GM12875 (cell line): ENCODE results near the gene BCL2L14.

Experiments used
- H3K4me3 ChIP-seq: one replicate; pipeline ENCODE4 v1.5.1; 2011; ENCODE audit warnings: low read depth, low read length, control low read depth
- TF ChIP-seq, protein P1 (sequence below): IDR thresholded peaks from 2 replicates; pipeline ENCODE4 v1.5.1; 2011; ENCODE audit warnings: low read depth, mild to moderate bottlenecking, control low read depth, inconsistent platforms, low read length, moderate library complexity, borderline replicate concordance; ENCODE audit not compliant: insufficient read depth

The BCL2L14 gene

DNA sequence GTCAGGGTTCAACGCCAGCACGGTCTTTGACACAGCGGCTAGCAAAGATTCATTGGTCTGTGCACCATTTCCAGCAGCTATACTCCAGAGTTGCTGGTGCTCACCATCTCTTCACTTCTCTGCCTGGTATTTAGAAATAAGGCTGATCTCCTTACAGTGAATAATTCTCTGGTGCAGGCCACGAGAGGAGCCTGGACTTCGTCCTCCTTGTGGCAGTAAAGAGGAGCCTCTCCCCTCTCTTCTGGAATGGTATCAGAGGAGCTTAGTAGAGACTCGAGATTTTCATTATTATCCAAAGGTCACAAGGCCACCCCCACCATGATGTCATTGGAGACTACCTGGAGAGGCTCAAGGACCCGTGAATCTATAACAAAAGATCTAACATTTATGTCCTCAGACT lies 30.8 kb upstream of the BCL2L14 start:
- TF ChIP-seq, protein P1, sequence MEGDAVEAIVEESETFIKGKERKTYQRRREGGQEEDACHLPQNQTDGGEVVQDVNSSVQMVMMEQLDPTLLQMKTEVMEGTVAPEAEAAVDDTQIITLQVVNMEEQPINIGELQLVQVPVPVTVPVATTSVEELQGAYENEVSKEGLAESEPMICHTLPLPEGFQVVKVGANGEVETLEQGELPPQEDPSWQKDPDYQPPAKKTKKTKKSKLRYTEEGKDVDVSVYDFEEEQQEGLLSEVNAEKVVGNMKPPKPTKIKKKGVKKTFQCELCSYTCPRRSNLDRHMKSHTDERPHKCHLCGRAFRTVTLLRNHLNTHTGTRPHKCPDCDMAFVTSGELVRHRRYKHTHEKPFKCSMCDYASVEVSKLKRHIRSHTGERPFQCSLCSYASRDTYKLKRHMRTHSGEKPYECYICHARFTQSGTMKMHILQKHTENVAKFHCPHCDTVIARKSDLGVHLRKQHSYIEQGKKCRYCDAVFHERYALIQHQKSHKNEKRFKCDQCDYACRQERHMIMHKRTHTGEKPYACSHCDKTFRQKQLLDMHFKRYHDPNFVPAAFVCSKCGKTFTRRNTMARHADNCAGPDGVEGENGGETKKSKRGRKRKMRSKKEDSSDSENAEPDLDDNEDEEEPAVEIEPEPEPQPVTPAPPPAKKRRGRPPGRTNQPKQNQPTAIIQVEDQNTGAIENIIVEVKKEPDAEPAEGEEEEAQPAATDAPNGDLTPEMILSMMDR, result no peak
- no peak overlapping the region for H3K4me3 ChIP-seq

DNA sequence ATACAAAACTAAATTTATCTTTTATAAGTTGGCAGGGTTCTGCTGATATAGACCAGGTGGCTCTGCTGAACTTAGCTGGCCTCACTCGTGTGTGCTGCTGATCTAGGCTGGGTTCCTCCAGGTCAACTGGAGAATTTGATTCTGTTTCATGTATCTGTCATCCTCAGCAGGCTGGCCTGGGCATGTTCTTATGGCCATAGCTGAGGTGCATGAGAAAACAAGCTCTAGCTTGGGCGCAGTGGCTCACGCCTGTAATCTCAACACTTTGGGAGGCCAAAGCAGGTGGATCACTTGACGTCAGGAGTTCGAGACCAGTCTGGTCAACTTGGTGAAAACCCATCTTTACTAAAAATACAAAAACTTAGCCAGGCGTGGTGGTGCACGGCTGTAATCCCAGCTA lies 24.3 kb upstream of the BCL2L14 start:
- TF ChIP-seq, protein P1, result no peak
- no peak overlapping the region for H3K4me3 ChIP-seq

GRCh38 chr12:12047682-12048081 lies 23.1 kb upstream of the BCL2L14 start:
- TF ChIP-seq, protein P1, result no peak
- H3K4me3 ChIP-seq, result no peak overlapping the region

- TF ChIP-seq, protein P1, result no peak
- H3K4me3 ChIP-seq, result no peak overlapping the region
These were observed 22.5 kb upstream of the BCL2L14 start for GRCh38 chr12:12048266-12048665.

GRCh38 chr12:12048714-12049113 lies 22.0 kb upstream of the BCL2L14 start:
- H3K4me3 ChIP-seq, result no peak overlapping the region
- TF ChIP-seq, protein P1, result no peak

GRCh38 chr12:12051668-12052067 lies 19.1 kb upstream of the BCL2L14 start:
- H3K4me3 ChIP-seq, result no peak overlapping the region
- TF ChIP-seq, protein P1, result no peak

GRCh38 chr12:12054993-12055392 lies 15.7 kb upstream of the BCL2L14 start:
- TF ChIP-seq, protein P1, result no peak
- H3K4me3 ChIP-seq, result no peak overlapping the region
